AG09309 (cell line): ENCODE measurements around the gene SMARCB1.

Source experiments
- DNase-seq: peaks from one replicate; pipeline ENCODE4 v3.0.0-alpha.2; 2010; ENCODE audit warnings: low read depth
- H3K4me3 ChIP-seq: 2 replicates; pipeline ENCODE4 v1.5.1; 2011; ENCODE audit warnings: mild to moderate bottlenecking, low read depth, low read length, moderate library complexity; ENCODE audit not compliant: control insufficient read depth
- CTCF ChIP-seq: IDR thresholded peaks from 2 replicates; pipeline ENCODE4 v1.5.1; 2011; ENCODE audit warnings: mild to moderate bottlenecking, low read depth, low read length, inconsistent platforms; ENCODE audit not compliant: insufficient read depth, control insufficient read depth; ENCODE audit errors: missing control alignments

The SMARCB1 gene

GRCh38 chr22:23759566-23759965 lies 27.2 kb upstream of the SMARCB1 start:
- no peak for TF ChIP-seq CTCF
- DNase-seq, result no peak
- no peak overlapping the region for H3K4me3 ChIP-seq

DNA sequence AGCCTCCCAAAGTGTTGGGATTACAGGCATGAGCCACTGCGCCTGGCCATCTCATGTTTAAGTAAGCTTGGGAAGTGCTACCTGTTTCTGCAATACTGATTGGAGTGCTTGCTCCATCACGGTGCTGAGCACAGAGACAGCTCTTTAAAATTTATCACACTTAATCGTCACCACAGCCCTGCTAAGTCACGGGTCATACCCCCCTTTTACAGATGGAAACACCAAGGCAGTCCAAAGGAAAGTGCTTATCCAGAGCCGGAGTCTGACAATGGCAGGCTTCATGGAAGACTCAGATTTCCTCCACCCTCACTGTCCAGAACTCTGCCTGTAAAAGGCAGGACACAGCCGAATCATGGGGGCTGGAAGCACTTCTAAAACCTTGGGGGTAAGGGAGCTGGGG lies 26.7 kb upstream of the SMARCB1 start:
- no peak for DNase-seq

GRCh38 chr22:23762842-23763578 lies 23.8 kb upstream of the SMARCB1 start, which contains the start of gene C22orf15:
TSS of gene C22orf15 (plus strand) at chr22:23762990. CDS start at chr22:23763307, 317 bp downstream.
- no peak for TF ChIP-seq CTCF
- H3K4me3 ChIP-seq, result no peak within 1 kb of the TSS
- no peak for DNase-seq

More for the DNA sequence above, 26.7 kb upstream of the SMARCB1 start:
- TF ChIP-seq CTCF, result no peak
- no peak overlapping the region for H3K4me3 ChIP-seq

DNA sequence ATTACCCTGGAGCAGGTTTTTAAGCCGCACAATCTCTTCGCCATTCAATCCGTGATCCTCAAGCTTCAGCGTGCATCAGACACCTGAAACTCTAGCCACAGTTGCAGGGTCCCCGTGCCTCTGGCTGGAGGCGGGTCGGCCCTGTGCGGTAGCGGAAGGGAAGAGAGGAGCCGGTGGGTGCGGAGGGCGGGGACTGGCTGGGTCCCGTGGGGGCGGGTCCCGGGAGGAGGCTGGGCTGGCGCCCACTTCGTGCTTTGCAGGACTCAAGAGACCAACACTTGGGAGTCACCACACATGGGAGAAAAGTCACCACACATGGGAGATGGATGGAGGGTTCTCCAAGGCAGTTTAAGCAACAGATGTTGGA lies 23.2 kb upstream of the SMARCB1 start:
- TF ChIP-seq CTCF, result no peak
- no peak overlapping the region for H3K4me3 ChIP-seq
- no peak for DNase-seq

DNA sequence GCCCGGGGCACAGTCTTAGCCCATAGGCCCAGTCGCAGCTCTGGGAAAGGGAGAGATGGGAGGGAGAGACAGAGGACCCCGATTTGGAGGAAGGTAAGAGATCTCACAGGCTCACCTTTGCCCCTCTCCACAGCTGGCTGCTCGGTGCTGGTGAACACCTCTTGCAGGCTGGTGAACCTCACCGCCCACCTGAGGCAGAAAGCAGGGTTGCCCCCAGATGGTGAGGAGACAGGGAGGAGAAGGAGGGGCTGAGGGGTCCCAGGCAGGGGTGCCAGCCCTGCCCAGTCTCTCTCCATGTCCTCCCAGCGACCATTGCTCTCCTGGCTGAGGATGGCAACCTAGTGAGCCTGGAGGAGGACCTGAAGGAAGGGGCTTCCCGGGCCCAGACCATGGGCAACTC lies 22.8 kb upstream of the SMARCB1 start:
- no peak for DNase-seq
- H3K4me3 ChIP-seq, result no peak overlapping the region
- TF ChIP-seq CTCF, result no peak

GRCh38 chr22:23764899-23765881 lies 21.6 kb upstream of the SMARCB1 start:
- TF ChIP-seq CTCF, result no peak
- DNase-seq, result no peak
- H3K4me3 ChIP-seq, result no peak overlapping the region
